ENCODE results near the gene LDB3. TPM values are rescaled to one million over a fixed set of nuclear protein-coding genes. Genes with fewer than 3 reads are reported as not detected.

The LDB3 gene
- total RNA-seq, 6 donors from 2014 or later = 0.67 to 2.1 (median 1.1) TPM

DNA sequence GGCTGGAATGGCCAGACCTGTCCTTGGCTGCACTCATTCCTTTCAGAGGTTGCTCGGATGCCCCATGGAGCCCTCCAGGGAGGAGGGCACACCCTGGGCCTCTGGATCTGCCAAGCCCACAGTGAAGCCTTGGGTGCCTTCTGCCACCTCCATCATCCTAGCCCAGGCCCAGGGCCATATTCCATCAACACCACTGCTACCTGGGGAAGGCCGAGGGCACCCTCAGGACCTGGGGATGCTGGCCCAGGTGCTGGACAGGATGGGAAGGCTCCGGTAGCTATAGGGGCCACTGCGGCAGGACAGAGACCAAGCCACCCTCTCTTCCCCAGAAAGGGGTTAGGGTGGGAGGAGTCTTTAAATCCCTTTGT is 13.2 kb upstream of the LDB3 start:
- no peak for ATAC-seq (ENCODE audit: low FRiP score in 2 of 2)
- no peak for TF ChIP-seq POLR2A (IDR thresholded peaks at IDR 0.05)
- no peak for TF ChIP-seq POLR2AphosphoS5 (IDR thresholded peaks at IDR 0.05)
- Histone ChIP-seq H3K4me1 (no peaks in the 10 kb centered on the region), H3K36me3 (no peaks in the 10 kb centered on the region), H3K27ac (no peak overlapping the region), H3K27me3 (no peaks in the 10 kb centered on the region), H3K4me3 (no peak overlapping the region), H3K9me3 (no peaks in the 10 kb centered on the region)
- WGBS, 2 donors = 91% methylated on average over 4 of the region's 4 CpGs; no CpG with 5 or more reads in 1 of the 2 donors
- DNase-seq = no peak

DNA sequence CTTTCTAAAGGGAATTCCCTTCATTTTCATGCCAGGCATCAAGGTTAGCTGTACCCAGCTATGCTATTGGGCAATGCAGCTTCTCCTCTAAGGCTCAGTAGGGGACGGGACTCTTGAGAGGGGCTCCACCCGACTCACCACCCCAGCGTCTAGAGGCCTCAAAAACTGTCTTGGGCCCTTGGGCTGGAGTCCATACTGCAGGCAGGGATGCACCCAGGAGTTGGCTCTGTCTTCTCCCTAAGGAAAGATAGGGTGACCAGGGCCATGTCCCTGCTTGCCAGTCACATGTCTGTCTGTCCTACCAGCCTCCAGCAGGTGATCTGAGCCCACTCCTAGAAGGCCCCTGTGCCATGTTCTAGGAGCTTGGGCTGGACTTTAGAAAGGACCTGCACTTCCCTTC is 12.7 kb upstream of the LDB3 start:
- 87% methylated on average over 3 of the region's 3 CpGs; no CpG with 5 or more reads in 1 of the 2 donors for WGBS, 2 donors
- TF ChIP-seq EP300 (IDR thresholded peaks at IDR 0.05) (no peak), CTCF (IDR thresholded peaks at IDR 0.05) (no peak), POLR2AphosphoS5 (IDR thresholded peaks at IDR 0.05) (no peak), POLR2A (IDR thresholded peaks at IDR 0.05) (no peak)
- ATAC-seq (ENCODE audit: low FRiP score in 2 of 2) = no peak
- H3K9me3 ChIP-seq = no peaks in the 10 kb centered on the region
- H3K4me1 ChIP-seq = no peaks in the 10 kb centered on the region
- H3K4me3 ChIP-seq = no peak overlapping the region
- H3K27ac ChIP-seq = no peak overlapping the region
- no peak for DNase-seq
- H3K27me3 ChIP-seq = no peaks in the 10 kb centered on the region
- no peaks in the 10 kb centered on the region for H3K36me3 ChIP-seq

DNA sequence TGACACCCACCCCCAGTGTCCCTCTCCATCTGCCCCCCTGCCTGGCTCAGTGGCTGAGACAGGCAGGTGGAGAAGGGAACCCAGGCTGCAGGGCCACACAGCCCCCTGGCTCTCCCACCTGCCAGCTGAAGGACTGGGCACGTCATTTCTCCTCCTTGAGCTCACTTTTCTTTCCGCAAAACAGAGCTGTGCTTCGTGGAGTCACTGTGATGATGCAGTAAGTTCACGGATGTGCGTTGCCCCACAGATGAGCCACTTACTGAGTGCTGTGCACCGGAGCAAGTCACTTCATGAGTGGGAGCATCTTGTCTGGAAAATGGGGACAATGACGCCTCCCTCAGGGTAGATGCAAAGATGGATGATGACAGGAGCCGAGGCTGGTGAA is 11.3 kb upstream of the LDB3 start:
- Histone ChIP-seq H3K4me3 (no peak overlapping the region), H3K4me1 (peaks cover 0 to 4% (median 0%) of the 10 kb centered on the region in 4 donors), H3K36me3 (no peaks in the 10 kb centered on the region), H3K27ac (no peak overlapping the region), H3K9me3 (no peaks in the 10 kb centered on the region), H3K27me3 (no peaks in the 10 kb centered on the region)
- peak in 1 of 2 donors; percentile 50 for DNase-seq
- WGBS, 2 donors = 87% methylated on average over 8 of the region's 8 CpGs
- ATAC-seq (ENCODE audit: low FRiP score in 2 of 2) = no peak
- TF ChIP-seq POLR2A (IDR thresholded peaks at IDR 0.05) (no peak), CTCF (IDR thresholded peaks at IDR 0.05) (no peak), POLR2AphosphoS5 (IDR thresholded peaks at IDR 0.05) (no peak), EP300 (IDR thresholded peaks at IDR 0.05) (no peak)

DNA sequence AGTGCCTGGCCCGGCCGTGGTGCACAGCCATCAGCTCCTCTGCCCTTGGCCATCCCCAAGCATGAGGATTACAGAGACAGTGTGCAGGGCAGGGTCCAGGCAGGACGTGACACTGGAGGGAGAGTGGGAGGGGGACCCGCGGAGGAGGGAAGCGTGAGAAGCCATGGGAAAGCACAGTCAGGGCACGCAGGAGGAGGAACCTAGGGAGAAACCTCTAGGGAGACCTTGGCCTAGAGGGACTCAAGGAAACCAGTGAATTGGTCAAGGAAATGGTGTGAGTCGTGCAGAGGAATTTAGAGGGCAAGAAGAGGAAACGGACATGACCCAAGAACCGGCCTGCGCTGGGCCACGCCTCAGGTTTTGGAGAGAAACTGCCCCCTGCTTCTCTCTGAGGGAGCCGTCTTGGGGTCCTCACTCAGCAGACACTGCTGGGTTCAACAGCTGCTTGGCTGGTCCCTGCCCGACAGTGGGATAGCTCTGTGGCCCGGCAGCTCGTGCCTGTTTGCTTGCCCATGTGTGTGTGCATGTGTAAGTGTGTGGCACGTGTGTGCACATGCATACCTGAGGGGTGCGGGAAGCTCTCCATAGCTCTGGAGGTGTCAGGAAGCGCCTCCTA is 10.8 kb upstream of the LDB3 start:
- ATAC-seq (ENCODE audit: low FRiP score in 2 of 2) (no peak), DNase-seq (no peak)
- Histone ChIP-seq H3K36me3 (no peaks in the 10 kb centered on the region), H3K4me3 (no peak overlapping the region), H3K27ac (no peak overlapping the region), H3K4me1 (peaks cover 0 to 4% (median 0%) of the 10 kb centered on the region in 4 donors), H3K9me3 (no peaks in the 10 kb centered on the region), H3K27me3 (no peaks in the 10 kb centered on the region)
- WGBS, 2 donors = 69 to 74% methylated on average over 13 to 19 of the region's 19 CpGs
- no peak for TF ChIP-seq CTCF (IDR thresholded peaks at IDR 0.05)
- no peak for TF ChIP-seq EP300 (IDR thresholded peaks at IDR 0.05)
- no peak for TF ChIP-seq POLR2A (IDR thresholded peaks at IDR 0.05)

DNA sequence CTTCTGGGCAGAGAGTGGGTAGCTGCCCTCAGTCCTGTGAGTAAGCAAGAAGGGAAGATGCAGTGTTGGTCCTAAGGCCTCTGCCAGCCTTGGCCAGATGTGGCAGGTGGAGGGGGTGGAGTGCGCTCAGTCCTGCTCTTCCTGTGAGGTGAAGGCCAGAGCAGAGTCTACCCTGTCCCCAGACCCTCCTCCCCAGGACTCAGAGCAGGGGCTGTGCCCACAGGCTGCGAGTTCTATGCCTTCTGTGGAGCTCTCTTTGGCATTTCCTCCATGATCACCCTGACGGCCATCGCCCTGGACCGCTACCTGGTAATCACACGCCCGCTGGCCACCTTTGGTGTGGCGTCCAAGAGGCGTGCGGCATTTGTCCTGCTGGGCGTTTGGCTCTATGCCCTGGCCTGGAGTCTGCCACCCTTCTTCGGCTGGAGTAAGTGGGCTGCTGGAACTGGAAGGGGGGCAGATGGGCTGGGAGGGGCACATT is 10.0 kb upstream of the LDB3 start:
- no peak overlapping the region for H3K27ac ChIP-seq

More for the DNA sequence above, 10.0 kb upstream of the LDB3 start:
- no peaks in the 10 kb centered on the region for H3K9me3 ChIP-seq
- no peak overlapping the region for H3K4me3 ChIP-seq
- WGBS, 2 donors = 82 to 94% methylated on average over 11 to 12 of the region's 12 CpGs
- TF ChIP-seq CTCF (IDR thresholded peaks at IDR 0.05) = no peak
- no peak for TF ChIP-seq EP300 (IDR thresholded peaks at IDR 0.05)
- TF ChIP-seq POLR2AphosphoS5 (IDR thresholded peaks at IDR 0.05) = no peak
- no peak for TF ChIP-seq POLR2A (IDR thresholded peaks at IDR 0.05)
- ATAC-seq (ENCODE audit: low FRiP score in 2 of 2) (no peak), DNase-seq (peak in 1 of 2 donors; percentile 38)
- no peaks in the 10 kb centered on the region for H3K27me3 ChIP-seq
- peaks cover 0 to 4% (median 0%) of the 10 kb centered on the region in 4 donors for H3K4me1 ChIP-seq
- H3K36me3 ChIP-seq = no peaks in the 10 kb centered on the region

Data from upper lobe of left lung (tissue), 6 donors.